GM21423 (cell line): ENCODE data around the gene CALML5.

ENCODE experiments used
- ATAC-seq: cut with Tn5 transposase; IDR thresholded peaks from one replicate; pipeline ENCODE4 v1.9.1; 2021; ENCODE audit warnings: mild to moderate bottlenecking, moderate library complexity; ENCODE audit not compliant: unreplicated experiment

Gene CALML5

GRCh38 chr10:5467634-5468255, 31.6 kb downstream of the CALML5 start:
- ATAC-seq: no peak

GRCh38 chr10:5467207-5467535, 32.2 kb downstream of the CALML5 start:
- no peak for ATAC-seq

- ATAC-seq: no peak
Observed at GRCh38 chr10:5466451-5467206, 32.7 kb downstream of the CALML5 start.

GRCh38 chr10:5465976-5466450, 33.4 kb downstream of the CALML5 start:
- ATAC-seq: no peak

DNA sequence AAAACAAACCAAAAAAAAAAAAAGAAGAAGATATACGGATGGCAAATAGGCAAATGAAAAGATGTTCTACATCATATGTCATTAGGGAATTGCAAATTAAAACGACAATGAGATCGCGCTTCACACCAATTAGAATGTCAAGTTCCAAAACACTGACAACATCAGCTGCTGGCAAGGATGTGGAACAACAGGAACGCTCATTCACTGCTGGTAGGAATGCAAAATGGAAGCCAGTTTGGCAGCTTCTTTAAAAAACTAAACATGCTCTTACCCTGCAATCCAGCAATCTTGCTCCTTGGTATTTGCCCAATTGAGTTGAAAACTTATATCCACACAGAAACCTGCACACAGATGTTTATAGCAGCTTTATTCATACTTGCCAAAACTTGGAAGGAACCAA, 34.8 kb downstream of the CALML5 start:
- ATAC-seq: no peak

GRCh38 chr10:5462841-5463293, 36.5 kb downstream of the CALML5 start:
- no peak for ATAC-seq

DNA sequence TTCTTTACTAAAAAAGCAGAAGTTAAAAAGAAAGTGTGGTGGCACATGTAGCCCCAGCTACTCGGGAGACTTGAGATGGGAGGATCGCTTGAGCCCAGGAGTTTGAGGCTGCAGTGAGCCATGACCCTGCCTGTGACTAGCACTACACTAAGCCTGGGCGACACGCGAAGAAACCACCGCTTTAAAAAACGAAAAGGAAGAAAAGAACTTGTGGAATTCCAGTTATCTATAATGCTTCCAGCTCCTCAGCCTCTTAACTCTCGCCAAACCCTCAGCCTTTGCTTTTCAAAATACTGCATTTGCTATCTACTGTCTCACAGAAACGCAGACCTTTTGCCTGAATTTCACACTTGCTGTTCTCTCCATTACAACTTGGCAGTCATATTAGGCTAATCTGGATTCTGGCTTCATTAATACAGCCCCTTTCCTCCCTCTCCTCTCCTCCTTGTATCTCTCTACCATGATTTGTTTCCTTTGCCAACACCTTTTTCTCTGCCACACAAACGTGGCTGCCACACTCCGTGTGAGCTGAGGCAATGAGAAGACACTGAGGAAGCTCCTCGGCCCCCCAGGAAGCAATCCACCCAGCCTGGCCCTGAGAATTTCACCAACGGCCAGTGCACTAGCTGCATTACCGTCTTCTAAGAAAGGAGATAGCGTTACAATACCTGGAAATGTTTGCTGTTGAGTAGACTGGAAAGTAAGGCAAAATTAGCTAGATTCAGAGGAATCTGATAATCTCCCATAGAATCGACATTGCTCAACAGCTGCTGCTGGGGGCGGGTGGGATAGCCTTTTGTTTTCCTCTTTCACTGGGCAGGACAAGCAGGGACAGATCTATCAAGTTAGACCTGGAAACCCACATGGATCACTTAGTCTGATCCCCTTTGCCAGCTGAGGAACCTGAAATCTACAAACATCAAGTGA, 37.2 kb downstream of the CALML5 start:
- ATAC-seq: no peak

DNA sequence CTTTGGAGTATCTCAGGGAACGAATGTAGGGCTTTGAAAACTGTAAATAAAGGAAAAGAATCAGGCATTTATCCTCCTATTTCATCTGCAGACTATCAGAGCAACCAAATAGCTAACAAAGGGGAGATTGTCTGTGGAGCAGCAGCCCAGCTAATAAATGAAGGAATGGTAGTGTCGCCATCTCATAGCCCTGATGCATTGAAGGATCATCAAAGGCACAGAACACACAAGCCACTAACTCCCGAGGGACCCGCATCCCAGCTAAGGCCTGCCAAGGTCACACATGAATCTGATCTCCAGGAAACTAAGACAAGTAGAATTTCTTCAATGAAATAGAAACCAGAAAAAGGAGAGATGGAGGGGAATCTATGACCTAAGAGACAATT, 38.2 kb downstream of the CALML5 start:
- ATAC-seq: no peak

DNA sequence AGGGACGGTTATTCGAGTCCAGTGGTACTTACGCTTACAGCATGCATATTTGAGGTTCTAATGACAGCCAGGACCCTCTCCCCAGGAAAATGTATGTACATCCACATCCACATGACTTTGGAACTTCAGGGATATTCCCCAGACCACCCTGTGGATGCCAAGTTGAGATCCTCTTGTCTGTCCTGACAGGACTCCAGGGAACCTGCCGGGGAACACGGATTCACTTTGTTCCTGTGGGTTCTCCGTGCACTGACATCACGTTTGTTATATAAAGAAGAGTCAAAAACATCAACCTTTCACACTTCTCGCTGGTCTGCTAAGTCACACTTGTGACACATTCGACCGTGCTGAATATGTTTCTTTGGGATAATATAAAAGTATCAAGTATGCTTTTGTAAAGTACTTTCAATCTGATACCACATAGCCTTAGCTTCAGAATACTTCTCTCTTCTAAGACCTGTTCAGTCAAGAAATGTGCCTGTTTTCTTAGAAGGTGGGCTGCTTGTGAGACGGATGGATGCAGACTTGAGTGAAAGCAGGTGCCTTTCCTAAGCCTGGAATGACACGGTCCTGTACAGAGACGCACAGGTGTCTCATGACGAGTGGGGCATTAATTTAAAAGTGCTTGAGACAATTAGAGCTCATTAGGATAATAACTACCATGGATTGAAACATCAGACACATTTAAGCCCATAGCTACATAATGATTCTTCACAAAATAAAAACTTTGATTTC, 38.7 kb downstream of the CALML5 start:
- ATAC-seq: no peak

GRCh38 chr10:5458949-5459747, 40.2 kb downstream of the CALML5 start:
- no peak for ATAC-seq

GRCh38 chr10:5458425-5458824, 40.9 kb downstream of the CALML5 start:
- ATAC-seq: no peak

DNA sequence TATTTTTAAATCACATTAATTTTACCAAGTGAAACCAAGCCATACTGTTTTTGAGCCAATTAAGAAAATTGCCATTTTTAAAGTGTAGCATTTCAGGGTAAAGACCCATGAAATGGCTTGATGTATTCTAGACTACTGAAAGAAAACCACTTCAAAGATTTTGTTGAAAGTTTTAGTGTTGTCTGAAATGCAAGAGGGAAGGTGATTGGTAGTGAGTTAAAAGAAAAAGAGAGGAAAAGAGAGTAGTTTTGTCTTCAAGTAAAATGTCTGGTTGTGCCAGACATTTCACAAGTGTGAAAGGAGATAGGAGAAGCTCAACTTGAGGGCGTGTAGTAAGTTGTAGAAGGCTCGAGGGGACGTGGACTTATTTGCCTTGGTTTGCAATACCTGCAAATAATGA, 41.6 kb downstream of the CALML5 start:
- ATAC-seq: no peak

DNA sequence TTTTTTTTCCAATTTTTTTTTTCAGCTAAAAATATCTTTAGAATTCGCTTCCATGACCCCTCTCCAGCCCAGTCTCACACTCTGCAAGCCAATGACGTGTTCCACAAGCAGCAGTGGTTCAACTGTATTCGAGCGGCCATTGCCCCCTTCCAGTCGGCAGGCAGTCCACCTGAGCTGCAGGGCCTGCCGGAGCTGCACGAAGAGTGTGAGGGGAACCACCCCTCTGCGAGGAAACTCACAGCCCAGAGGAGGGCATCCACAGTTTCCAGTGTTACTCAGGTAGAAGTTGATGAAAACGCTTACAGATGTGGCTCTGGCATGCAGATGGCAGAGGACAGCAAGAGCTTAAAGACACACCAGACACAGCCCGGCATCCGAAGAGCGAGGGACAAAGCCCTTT, 42.8 kb downstream of the CALML5 start:
- no peak for ATAC-seq

DNA sequence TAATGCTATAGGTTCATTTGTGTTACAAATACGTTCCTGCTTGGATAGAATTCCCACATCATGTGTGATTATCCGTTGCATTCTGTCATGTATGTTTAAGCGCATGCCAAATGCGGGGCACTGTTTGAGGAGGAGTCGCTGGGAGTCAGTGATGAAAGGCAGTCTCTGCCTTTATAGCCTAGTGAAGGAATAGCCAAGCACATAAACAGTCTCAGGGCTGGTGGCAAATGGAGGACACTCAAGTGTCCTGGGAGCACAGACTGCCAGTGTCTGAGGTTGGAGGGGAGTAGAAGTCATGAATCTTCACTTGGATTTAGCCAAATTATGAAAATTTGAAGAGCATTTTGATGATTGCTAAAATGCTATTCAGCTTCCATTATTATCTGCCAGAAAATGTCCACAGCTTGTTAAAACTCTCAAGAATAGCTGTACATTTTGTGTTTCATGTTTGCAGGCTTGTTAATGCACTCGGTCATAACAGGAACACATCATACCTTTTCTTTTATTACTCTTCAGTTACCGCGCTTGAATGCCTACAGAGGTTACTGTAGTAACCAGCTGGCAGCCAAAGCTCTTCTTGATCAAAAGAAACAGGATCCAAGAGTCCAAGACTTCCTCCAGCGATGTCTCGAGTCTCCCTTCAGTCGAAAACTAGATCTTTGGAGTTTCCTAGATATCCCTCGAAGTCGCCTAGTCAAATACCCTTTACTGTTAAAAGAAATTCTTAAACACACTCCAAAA, 45.5 kb downstream of the CALML5 start:
- no peak for ATAC-seq

DNA sequence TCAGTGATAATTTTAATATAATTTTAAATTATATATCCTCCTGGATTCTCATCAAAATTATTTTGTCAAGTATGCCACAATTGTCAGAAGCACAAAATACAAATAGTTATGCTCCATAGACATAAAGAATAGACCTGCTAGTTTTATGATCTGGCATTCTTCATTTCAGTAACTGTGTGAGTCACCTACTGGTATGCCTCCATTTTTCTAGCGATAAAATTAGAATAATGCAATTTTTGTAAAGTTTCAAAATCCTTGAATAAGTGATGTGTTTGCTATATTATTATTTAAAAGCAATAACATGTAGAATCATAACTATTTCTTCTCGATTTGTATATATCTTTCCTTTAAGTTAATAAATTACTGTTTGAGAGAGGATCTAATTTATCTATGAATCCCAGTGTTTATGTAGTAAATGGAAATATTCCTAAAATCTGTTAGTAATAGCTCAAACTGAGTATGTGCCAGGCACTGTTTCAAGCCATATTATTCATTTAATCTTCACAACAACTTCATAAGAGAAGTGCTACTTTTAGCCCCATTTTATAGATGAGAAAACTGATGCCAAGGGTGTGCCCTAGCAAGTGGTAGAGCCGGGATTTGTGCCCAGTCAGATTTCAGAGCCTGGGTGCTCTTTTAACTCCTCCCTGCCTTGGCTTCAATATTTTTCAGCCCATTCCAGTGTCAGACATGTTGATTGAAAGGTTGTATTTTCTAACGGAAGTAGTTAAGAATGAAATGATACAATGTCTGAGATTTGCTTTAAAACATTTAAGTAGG, 48.6 kb downstream of the CALML5 start:
- no peak for ATAC-seq

GRCh38 chr10:5449823-5450222, 49.5 kb downstream of the CALML5 start:
- ATAC-seq: no peak

GRCh38 chr10:5449227-5449626, 50.1 kb downstream of the CALML5 start:
- ATAC-seq: no peak
